GM12891 (cell line): ENCODE data around the gene TLE5.

Experiments used
- POLR2A ChIP-seq: IDR thresholded peaks from 2 replicates; pipeline ENCODE4 v1.6.1; 2011; ENCODE audit warnings: low read depth, low read length, control low read depth
- POLR2AphosphoS5 ChIP-seq: IDR thresholded peaks from 2 replicates; pipeline ENCODE4 v1.6.1; 2011; ENCODE audit warnings: low read depth, low read length, control low read depth
- SPI1 ChIP-seq: IDR thresholded peaks from 2 replicates; pipeline ENCODE4 v1.6.1; 2011; ENCODE audit warnings: low read depth, low read length, control low read depth
- TAF1 ChIP-seq: IDR thresholded peaks from 2 replicates; pipeline ENCODE4 v1.6.1; 2011; ENCODE audit warnings: low read depth, low read length, control low read depth

GRCh38 chr19:3111586-3112247 lies 49.4 kb upstream of the TLE5 start:
- no peak for TF ChIP-seq POLR2AphosphoS5
- no peak for TF ChIP-seq POLR2A
- no peak for TF ChIP-seq SPI1
- TF ChIP-seq TAF1: no peak
